A673 (cell line): Measurements from ENCODE around the gene ZFYVE19.

Experiments used
- CTCF ChIP-seq: fragments of 300-800, 200-600 bp; sonication (generic); conservative IDR thresholded peaks from 2 replicates; pipeline ENCODE4 v1.5.1; 2017; ENCODE audit warnings: low read depth, mild to moderate bottlenecking, antibody characterized with exemption, low read length, moderate library complexity, mixed read lengths
- EZH2 ChIP-seq: fragments of 200-600 bp; sonication (generic); IDR thresholded peaks from 2 replicates; pipeline ENCODE4 v1.6.1; 2017; ENCODE audit warnings: borderline replicate concordance, low read depth, mild to moderate bottlenecking, mixed read lengths, antibody characterized with exemption, low read length; ENCODE audit not compliant: poor library complexity, severe bottlenecking

DNA sequence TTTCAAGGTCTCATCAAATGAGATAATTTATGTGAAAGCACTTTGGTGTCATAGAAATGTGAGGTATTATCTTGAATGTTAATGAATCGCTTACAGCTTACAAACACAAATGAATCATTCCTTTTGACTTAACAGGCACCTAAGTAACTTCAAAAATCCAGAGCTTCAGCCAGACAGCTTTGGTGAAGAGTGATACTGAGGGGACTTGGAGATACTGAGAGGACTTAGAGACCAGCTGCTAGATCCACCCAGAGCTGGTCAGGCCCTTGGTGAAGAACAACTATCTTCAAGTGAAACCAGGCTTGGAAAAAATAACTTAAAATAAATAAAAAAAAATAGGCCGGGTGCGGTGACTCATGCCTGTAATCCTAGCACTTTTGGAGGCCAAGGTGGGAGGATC is 16.2 kb upstream of the ZFYVE19 start:
- no peak for TF ChIP-seq CTCF
- TF ChIP-seq EZH2: no peak
